ENCODE data around the gene AZIN2. TPM values are rescaled to one million over a fixed set of nuclear protein-coding genes. Genes with fewer than 3 reads are reported as not detected.

The AZIN2 gene
- total and polyA plus RNA-seq, 12 donors, result 2.3 to 18.9 (median 10.7) TPM

DNA sequence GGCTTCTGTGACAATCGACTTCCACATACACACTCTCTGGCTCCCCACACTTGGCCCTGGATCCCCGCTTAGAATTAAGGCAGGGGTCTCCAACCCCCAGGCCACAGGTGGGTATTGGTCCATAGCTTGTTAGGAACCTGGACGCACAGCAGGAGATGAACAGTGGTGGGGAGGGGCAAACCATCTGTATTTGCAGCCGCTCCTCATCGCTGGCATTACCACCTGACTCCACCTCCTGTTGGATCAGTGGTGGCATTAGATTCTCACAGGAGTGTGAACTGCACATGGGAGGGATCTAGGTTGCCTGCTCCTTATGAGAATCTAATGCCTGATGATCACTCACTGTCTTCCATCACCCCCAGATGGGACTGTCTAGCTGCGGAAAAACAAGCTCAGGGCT, 84.9 kb downstream of the AZIN2 start:
- intact Hi-C loops (cut with DNase I), result no loop called here
- TF ChIP-seq, protein P1, sequence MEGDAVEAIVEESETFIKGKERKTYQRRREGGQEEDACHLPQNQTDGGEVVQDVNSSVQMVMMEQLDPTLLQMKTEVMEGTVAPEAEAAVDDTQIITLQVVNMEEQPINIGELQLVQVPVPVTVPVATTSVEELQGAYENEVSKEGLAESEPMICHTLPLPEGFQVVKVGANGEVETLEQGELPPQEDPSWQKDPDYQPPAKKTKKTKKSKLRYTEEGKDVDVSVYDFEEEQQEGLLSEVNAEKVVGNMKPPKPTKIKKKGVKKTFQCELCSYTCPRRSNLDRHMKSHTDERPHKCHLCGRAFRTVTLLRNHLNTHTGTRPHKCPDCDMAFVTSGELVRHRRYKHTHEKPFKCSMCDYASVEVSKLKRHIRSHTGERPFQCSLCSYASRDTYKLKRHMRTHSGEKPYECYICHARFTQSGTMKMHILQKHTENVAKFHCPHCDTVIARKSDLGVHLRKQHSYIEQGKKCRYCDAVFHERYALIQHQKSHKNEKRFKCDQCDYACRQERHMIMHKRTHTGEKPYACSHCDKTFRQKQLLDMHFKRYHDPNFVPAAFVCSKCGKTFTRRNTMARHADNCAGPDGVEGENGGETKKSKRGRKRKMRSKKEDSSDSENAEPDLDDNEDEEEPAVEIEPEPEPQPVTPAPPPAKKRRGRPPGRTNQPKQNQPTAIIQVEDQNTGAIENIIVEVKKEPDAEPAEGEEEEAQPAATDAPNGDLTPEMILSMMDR (IDR thresholded peaks at IDR 0.05), result no peak
- TF ChIP-seq POLR2A (IDR thresholded peaks at IDR 0.05), result no peak
- peaks cover 0 to 7% of the 10 kb centered on the region in 2 donors for H3K4me1 ChIP-seq (replicated peaks in 1 of 2)
- no peak overlapping the region for H3K4me3 ChIP-seq
- H3K27ac ChIP-seq, result no peak overlapping the region
- no peaks in the 10 kb centered on the region for H3K36me3 ChIP-seq (replicated peaks in 1 of 2)
- no peaks in the 10 kb centered on the region for H3K27me3 ChIP-seq
- DNase-seq, result no peak
- 90 to 98% (median 97%) methylated on average over 6 of the region's 6 CpGs for WGBS, 4 donors
- no peaks in the 10 kb centered on the region for H3K9me3 ChIP-seq (replicated peaks in 1 of 3)

DNA sequence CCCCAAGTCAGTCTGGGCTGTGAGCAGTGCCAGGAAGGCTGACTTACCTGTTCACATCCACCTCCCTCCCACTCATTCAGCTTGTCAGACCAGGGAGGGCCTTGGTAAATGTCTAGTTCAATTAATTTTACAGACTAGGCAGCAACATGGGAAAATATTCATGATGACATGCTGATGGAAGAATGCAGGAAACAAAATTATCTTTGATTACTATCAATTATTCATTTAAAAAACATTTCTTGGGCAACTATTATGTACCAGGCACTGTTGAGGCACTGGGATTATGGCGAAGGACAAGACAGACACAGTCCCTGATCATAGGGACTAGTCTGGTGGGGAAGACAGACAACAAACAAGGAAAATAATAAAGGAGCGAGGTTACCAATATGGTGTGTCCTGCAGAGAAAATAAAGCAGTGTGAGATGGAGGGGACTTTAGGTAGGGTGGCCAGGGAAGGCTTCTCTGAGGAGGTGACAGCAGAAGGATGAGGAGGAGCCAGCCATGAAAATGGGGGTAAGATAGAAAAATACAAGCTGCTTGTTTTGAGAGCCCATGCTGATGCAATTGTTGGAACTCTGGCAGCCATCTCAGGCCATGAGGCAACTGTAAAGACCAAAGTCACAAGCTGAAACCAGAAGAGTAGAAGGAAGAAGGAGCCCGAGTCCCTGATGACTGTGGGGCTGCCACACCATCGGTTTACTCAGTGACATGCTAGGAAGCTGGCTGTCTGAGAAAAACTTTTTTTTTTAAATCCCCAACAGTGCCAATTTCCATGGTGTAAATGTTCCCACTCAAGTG, 86.9 kb downstream of the AZIN2 start:
- DNase-seq, result no peak
- Histone ChIP-seq H3K27ac (no peak overlapping the region), H3K4me3 (no peak overlapping the region), H3K36me3 (replicated peaks in 1 of 2) (no peaks in the 10 kb centered on the region), H3K9me3 (replicated peaks in 1 of 3) (no peaks in the 10 kb centered on the region), H3K27me3 (no peaks in the 10 kb centered on the region), H3K4me1 (replicated peaks in 1 of 2) (peaks cover 0 to 9% of the 10 kb centered on the region in 2 donors)
- WGBS, 4 donors, result 95 to 99% (median 97%) methylated on average over 4 of the region's 4 CpGs
- intact Hi-C loops (cut with DNase I), result no loop called here
- TF ChIP-seq POLR2A (IDR thresholded peaks at IDR 0.05), result no peak
- TF ChIP-seq, protein P1 (IDR thresholded peaks at IDR 0.05), result no peak

DNA sequence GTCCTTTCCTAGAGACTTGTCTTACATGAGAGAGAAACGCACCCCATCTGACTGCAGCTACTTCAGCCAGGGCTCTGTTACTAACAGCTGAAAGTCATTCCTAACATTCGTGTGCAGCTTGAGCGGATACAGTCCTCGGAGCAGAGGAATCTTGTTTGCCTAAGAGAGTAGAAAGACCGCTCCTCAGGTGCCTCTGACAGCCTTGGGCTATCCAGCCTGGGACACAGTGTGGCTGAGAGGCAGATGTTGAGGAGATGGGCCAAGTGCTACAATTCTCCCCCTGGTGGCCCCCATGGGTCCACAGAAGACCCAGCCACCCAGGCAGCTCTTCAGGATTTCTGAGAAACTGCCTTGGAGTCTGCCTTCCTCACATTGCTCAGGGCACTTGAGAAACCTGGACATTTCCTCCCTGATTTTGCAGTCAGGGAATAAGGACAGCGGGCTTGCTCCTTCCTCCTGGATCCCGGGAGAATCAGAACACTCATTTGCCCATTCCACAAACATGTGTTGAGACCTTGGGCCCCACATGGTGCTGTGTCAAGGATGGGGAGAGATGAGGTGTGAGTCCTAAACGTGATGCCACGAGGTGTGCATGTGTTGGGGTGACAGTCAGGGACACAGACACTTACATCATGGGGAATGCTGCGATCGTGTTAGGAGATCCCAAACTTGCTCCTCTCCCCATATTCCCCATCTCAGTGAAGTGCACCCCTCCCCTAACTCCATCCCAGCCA, 87.8 kb downstream of the AZIN2 start:
- intact Hi-C loops (cut with DNase I), result no loop called here
- no peak for DNase-seq
- Histone ChIP-seq H3K27me3 (no peaks in the 10 kb centered on the region), H3K36me3 (replicated peaks in 1 of 2) (no peaks in the 10 kb centered on the region), H3K27ac (no peak overlapping the region), H3K9me3 (replicated peaks in 1 of 3) (no peaks in the 10 kb centered on the region), H3K4me3 (no peak overlapping the region), H3K4me1 (replicated peaks in 1 of 2) (peaks cover 0 to 9% of the 10 kb centered on the region in 2 donors)
- 55 to 81% (median 79%) methylated on average over 3 to 11 of the region's 11 CpGs for WGBS, 4 donors
- TF ChIP-seq, protein P1 (IDR thresholded peaks at IDR 0.05), result no peak
- TF ChIP-seq POLR2A (IDR thresholded peaks at IDR 0.05), result no peak

DNA sequence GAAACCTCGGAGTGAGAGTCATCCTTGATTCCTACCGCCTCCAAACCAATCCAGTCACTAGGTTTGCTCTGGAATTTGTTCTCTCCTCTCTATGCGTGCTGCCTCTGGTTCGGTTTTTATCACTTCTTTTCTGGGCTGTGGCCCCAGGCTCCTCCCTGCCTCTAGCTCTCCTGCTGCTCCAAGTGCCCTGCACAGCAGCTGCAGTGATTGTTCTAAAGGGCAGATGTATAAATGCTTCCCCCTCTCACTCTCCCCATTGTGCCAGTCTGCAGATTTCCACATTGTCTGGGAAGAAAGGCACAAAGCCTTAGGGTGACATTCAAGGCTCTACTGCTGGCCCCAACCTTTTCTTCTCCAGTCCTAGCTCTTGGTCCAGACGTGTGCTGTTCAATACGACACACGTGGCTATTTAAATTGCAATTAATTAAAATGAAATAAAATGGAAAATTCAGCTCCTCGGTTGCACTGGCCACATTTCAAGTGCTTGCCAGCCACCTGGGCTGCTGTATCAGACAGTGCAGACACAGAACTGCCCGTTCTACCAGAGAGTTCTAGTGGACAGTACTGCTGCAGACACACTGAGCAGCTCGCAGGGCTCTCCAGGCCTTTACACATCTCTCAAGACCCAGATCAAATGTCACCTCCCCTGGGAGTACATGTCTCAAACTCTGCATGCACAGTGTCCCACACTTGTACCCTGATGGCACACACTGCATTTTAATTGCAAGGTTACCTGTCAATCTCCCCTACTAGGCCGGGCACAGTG, 88.5 kb downstream of the AZIN2 start:
- Histone ChIP-seq H3K36me3 (replicated peaks in 1 of 2) (no peaks in the 10 kb centered on the region), H3K27ac (peak overlapping the region in 1 of 5 donors; percentile 13), H3K27me3 (no peaks in the 10 kb centered on the region), H3K9me3 (replicated peaks in 1 of 3) (no peaks in the 10 kb centered on the region), H3K4me3 (no peak overlapping the region), H3K4me1 (replicated peaks in 1 of 2) (peaks cover 0 to 9% of the 10 kb centered on the region in 2 donors)
- intact Hi-C loops (cut with DNase I), result no loop called here
- no peak for TF ChIP-seq POLR2A (IDR thresholded peaks at IDR 0.05)
- TF ChIP-seq, protein P1 (IDR thresholded peaks at IDR 0.05), result no peak
- DNase-seq, result no peak
- 68 to 72% (median 70%) methylated on average over 11 of the region's 11 CpGs for WGBS, 4 donors

All from adrenal gland (tissue), 12 donors.